Measurements from ENCODE around the gene DLL4.

The DLL4 gene

DNA sequence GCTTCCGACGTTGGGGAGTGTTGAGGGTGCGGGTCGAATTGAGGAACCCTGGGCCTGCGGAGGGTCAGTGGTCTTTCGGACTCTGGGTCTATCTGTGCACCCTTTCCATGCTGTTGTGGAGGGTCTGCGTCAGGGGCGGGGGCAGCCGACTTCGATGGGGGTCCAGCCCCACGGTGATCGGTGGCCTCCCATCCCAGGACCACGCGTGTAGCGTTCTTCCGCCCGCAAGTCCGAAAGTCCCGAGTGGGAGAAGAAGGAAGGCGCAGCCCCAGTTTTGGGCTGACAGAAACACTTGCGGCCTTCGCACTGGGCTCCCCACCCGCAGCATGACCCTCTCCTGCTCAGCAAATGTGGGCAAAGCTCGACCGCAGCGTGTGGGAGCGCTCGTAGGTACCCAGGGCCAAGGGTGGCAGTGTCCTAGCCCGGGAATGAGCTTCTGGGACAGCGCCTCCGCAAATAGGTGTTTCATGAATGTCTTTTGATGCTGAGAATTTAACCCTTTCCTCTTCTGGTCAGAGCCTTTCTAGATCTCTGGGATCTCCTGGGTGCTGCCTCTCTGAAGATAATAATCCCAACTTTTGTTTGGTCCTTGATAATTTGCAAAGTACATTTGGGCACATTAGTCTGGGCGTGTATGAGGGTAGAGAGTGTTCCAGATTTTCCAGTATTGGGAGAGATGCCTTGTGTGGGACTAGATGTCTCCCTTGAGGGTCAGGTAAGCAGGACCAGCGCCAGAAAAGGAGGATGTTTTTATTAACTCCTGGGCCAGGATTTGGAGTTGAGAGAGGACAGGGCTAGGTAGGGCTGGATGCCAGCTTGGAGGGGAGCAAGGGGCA, 2.3 kb upstream of the DLL4 start:
- no peak for DNase-seq (ENCODE audit: low read depth in 2 of 2)

DNA sequence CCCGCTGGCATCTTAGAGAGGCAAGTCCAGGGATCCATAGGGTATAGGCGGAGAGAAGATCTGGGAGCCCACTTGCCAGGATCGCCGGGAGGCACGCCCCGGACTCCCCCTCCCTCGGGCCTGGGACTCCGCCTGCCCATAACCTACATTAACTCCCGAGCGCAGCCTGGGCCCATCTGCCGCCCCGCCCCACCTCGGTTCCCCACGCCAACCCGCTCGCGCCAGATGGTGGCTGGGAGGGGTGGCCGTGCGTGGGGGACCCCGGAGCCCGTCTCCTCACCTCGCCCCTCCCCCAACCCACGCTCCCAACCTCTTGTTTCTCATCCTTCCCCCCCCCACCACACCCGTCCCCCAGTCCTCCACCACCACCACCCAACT, 1.7 kb upstream of the DLL4 start:
- no peak for DNase-seq (ENCODE audit: low read depth in 2 of 2)

DNA sequence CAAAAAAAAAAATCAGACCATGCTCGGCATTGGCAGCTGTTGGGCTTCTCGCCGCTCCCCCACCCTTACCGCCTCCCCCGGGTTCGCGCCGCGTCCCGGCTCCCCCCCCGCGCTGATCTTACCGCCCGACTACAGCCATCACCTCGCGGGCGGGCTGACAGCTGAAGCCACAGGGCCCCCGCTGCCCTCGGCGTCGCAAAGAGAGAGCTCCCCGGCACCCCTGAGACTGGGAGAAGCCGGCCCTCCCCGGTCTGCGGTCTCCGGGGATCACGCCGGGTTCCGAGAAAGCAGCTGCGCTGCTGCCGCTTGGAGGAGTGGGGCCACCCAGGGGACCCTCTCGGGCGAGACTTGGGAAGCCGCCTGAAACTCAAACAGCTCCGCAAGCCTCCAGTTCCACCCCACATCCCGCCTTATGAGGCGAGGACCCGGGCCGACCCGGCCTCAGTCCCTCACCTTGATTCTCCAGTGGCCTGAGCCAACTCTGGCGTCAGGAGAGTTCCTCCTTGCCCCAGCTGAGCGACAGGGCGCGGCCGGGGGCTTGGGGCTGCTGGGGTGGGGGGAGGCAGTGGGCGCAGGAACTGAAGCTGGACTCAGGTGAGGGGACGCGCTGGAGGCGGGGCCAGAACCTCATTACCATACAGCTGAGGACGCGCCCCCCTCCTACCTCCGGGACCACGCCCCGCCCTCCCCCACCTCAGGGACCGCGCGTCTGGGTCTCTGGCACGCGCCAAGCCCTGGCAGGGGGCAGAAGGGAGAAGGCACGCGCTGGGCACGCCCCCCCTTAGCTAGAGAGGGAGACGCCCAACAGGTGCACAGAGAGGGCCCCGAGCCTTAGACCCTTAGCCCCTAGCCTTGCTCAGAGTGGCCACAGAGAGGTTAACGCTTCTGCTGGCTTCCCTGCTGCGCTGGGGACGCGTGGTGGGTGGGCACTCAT, 1.0 kb upstream of the DLL4 start:
- no peak for DNase-seq (ENCODE audit: low read depth in 2 of 2)

DNA sequence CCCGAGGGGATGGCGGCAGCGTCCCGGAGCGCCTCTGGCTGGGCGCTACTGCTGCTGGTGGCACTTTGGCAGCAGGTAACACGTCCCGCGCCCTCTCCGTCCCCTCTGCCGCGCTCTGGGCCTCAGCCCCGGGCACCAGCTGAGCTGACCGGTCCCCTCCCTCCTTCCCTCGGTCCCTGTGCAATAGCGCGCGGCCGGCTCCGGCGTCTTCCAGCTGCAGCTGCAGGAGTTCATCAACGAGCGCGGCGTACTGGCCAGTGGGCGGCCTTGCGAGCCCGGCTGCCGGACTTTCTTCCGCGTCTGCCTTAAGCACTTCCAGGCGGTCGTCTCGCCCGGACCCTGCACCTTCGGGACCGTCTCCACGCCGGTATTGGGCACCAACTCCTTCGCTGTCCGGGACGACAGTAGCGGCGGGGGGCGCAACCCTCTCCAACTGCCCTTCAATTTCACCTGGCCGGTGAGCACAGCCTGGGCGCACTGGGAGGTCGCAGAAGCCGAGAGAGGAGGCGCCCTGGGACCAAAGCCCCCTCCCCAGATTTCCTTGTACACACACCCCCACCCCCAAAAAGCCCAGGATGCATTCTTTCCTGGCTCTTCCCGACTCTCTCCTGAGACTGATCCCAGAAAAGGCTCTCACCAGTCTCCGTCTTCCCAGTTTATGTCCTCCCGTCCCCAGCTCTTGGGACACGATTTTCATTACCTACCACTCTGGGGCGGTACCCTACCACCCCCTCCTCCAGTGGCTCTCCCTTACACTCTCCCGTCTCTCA, 705 bp downstream of the DLL4 start:
- no peak for DNase-seq (ENCODE audit: low read depth in 2 of 2)

DNA sequence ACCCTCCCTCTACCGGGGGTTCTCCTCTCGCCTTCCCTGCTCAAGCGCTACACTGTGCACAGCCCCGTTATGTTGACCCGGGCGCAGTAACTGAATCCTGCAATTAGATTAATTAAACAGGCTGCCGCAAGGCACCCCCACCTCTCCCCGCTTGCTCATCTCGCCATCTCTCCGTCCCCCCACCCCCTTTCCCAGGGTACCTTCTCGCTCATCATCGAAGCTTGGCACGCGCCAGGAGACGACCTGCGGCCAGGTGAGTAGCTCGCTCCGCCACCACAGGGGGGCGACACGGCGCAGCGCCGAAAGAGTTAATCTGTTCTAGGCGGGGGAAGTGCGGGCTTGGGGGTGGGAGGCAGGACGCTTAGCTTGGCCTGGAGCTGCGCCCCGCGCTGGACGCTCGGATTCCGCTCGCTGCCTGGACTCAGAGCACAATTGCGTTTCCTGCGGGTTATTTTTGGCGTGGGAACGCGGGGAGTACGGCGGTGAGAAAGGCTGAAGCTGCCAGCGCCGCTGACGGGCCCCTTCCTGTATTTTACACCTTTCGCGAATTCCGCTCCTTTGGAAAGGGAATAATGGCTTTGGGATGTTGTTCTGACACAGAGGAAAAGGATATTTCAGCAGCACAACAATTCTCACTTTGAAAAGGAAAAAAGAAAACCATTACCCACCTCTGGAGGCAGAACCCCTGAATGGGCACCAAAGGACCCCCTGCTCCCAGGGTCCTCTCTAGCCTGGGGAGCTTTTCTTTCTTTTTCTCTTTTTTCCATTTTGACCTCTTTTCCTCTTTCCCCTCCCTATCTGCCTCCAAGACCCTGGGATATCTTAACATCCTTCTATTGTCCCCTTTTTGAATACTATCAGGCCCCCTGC, 1.5 kb downstream of the DLL4 start:
- peak in 1 of 2 donors; percentile 55 for DNase-seq (ENCODE audit: low read depth in 2 of 2)

DNA sequence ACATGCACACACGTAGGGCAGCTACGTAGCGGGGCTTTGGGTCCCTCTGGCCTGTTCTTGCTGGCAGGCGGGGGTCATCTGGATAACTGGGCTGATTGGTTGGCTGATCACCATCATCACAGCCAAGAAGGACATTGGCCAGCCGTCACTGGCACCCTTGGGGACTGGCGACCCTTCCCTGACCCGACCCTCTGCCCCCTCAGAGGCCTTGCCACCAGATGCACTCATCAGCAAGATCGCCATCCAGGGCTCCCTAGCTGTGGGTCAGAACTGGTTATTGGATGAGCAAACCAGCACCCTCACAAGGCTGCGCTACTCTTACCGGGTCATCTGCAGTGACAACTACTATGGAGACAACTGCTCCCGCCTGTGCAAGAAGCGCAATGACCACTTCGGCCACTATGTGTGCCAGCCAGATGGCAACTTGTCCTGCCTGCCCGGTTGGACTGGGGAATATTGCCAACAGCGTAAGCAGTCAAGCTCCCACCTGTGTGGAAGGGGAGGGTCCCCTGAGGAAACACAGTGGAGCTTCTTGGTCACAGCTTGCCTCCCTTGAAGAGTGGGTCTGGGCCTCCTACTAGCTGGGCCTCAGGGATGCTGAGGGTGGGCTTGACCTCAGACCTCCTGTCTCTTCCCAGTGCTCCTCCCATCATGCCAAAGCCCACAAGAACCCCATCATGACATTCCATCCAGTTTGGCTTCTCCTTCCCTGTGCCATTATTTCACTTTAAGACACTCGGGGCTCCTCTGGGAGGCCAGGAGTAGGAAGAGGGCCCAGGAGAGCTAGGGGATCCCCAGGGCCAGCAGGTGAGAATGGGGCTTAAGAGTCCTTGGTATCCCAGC, 2.4 kb downstream of the DLL4 start:
- DNase-seq (ENCODE audit: low read depth in 2 of 2): no peak

DNA sequence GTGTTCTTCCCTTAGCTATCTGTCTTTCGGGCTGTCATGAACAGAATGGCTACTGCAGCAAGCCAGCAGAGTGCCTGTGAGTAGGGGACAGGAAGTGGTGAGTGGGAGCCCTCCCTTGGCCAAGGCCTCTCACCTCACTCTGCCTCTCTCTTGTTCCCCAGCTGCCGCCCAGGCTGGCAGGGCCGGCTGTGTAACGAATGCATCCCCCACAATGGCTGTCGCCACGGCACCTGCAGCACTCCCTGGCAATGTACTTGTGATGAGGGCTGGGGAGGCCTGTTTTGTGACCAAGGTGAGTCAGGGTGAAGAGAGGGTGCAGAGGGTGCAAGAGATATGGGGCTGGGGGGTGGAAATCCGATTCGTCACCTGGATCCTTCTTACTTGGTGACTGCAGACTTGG, 3.0 kb downstream of the DLL4 start:
- no peak for DNase-seq (ENCODE audit: low read depth in 2 of 2)

DNA sequence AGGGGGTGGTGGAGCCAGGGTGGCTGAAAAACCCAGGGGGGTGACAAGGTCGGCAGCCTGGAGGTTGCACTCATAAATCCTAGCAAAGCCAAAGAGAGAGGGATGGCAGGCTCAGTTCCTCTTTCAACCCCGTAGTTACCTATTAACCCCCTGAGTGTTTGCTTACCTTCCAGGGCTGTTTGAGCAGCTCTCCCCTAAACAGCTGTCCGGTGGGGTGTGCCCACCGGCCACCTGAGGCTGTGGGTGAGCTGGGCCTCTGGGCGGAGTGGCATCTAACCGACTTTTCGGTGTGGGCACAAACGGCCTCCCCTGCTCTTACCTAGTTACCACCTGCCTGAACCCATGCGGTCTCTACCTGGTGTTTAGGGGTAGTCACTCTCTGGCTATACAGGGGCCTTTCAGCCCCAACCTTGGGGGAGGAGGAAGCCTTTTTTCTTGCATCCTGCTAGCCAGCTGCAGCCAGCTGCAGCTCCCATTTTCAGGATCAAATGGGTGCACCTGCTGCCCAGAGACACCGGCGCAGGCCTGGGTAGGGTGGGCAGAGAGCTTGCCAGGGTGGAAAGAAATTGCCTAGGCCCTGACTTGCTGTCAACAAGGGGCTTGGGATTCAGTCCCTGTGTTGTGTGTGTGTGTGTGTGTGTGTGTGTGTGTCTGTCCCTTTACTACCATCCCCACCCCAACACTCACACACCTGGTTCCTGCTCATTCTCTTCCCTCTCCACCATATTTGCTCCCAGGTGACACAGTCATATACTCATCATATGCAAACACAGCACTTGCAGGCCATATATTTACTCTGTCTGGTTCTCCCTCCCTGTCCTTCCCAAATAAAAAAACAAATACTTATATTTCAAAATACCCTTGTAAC, 3.7 kb downstream of the DLL4 start:
- no peak for DNase-seq (ENCODE audit: low read depth in 2 of 2)

DNA sequence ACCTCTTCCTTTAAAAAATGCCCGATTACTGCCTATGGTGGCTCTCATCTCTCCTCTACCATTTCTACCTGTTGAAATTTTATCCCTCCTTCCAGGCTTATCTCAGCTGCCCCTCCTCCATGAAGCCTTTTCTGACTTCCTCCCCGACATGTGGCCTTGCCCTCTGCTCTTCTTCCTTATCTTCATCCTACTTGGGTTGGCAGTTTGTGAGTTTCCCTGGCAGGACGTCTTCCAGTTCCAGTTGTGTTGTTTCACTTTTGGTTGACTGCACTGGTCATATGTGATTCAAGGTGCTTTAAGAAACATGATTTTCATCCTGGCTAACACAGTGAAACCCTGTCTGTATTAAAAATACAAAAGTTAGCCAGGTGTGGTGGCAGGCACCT, 4.4 kb downstream of the DLL4 start:
- no peak for DNase-seq (ENCODE audit: low read depth in 2 of 2)

DNA sequence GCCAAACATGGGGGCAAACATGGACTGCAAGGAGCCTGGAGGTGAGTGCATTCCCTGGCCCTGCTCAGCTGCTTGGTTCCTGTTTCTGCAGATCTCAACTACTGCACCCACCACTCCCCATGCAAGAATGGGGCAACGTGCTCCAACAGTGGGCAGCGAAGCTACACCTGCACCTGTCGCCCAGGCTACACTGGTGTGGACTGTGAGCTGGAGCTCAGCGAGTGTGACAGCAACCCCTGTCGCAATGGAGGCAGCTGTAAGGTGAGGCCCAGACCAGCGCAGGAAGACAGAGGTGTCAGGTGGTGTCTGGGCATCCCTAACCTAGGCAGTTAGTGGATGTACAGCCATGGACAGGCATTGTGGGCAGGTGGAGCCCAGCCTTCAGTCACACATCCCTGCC, 5.3 kb downstream of the DLL4 start:
- DNase-seq (ENCODE audit: low read depth in 2 of 2): no peak

DNA sequence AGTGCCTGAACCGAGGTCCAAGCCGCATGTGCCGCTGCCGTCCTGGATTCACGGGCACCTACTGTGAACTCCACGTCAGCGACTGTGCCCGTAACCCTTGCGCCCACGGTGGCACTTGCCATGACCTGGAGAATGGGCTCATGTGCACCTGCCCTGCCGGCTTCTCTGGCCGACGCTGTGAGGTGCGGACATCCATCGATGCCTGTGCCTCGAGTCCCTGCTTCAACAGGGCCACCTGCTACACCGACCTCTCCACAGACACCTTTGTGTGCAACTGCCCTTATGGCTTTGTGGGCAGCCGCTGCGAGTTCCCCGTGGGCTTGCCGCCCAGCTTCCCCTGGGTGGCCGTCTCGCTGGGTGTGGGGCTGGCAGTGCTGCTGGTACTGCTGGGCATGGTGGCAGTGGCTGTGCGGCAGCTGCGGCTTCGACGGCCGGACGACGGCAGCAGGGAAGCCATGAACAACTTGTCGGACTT, 7.1 kb downstream of the DLL4 start:
- no peak for DNase-seq (ENCODE audit: low read depth in 2 of 2)

DNA sequence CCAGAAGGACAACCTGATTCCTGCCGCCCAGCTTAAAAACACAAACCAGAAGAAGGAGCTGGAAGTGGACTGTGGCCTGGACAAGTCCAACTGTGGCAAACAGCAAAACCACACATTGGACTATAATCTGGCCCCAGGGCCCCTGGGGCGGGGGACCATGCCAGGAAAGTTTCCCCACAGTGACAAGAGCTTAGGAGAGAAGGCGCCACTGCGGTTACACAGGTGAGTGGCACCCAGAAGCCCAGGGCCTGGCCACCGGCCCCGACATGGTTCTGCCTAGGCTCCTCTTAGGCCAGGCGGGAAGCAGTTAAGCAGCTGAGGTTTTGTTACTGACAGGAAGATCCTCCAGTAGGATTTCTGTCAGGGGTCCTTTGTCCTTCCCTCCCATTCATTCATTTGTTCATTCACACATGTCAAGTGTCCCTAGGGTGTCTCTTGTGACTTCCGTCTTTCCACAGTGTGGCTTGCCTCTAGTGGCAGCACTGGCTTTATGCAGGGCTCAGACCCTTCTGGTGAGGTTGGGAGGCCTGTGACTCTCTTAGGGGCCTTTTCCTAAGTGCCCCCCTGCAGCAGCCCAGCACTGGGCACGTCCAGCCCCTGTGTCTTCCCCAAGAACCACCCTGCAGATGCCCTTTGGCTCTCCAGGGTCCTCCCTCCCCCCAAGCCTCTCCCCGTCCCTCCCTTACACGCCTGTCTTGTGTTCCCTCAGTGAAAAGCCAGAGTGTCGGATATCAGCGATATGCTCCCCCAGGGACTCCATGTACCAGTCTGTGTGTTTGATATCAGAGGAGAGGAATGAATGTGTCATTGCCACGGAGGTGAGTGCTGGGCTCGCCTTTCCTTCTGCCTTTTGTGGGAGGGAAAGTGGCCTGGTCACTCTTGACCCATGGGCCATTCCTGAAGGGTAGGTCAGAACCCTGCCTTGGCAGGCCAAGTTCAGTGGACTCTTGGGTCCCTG, 7.8 kb downstream of the DLL4 start:
- DNase-seq (ENCODE audit: low read depth in 2 of 2): no peak

DNA sequence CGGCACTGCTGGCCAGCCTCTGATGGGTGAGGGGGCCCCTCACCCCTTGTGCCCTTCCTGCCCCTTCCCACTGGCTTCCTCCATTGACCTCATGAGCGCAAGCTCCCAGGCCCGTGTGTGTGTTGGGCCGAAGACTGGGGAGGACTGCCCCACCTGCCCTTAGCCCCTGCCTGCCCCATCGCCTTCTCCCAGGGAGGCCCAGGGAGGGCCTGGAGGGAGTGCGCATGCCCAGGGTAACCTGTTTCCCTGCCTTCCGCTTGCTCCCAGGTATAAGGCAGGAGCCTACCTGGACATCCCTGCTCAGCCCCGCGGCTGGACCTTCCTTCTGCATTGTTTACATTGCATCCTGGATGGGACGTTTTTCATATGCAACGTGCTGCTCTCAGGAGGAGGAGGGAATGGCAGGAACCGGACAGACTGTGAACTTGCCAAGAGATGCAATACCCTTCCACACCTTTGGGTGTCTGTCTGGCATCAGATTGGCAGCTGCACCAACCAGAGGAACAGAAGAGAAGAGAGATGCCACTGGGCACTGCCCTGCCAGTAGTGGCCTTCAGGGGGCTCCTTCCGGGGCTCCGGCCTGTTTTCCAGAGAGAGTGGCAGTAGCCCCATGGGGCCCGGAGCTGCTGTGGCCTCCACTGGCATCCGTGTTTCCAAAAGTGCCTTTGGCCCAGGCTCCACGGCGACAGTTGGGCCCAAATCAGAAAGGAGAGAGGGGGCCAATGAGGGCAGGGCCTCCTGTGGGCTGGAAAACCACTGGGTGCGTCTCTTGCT, 8.8 kb downstream of the DLL4 start:
- no peak for DNase-seq (ENCODE audit: low read depth in 2 of 2)

DNA sequence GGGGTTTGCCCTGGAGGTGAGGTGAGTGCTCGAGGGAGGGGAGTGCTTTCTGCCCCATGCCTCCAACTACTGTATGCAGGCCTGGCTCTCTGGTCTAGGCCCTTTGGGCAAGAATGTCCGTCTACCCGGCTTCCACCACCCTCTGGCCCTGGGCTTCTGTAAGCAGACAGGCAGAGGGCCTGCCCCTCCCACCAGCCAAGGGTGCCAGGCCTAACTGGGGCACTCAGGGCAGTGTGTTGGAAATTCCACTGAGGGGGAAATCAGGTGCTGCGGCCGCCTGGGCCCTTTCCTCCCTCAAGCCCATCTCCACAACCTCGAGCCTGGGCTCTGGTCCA, 9.4 kb downstream of the DLL4 start:
- no peak for DNase-seq (ENCODE audit: low read depth in 2 of 2)

DNA sequence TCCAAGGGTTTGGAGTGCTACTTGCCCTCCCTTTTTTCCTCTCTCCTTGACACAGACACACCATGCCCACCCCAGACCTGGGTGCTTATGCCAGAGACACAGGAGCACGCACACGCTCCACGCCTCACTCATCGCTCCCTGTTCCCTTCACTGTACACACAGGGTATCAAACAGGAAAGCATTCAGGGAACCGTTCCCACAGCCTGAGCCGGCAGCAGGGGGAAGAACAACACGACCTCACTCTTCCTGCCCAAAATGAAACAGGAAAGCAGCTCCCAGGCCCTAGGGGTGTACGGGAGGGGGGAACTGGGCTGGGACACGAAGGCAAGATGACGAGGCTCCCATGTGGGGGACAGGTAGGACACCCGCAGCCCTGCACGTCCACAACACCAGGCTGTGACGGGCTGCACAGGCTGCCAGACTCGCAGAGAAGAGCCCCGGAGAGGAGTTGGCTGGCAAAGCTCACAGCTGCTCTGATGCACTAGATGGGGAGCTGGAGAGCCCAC, 11.2 kb downstream of the DLL4 start:
- DNase-seq (ENCODE audit: low read depth in 2 of 2): no peak

DNA sequence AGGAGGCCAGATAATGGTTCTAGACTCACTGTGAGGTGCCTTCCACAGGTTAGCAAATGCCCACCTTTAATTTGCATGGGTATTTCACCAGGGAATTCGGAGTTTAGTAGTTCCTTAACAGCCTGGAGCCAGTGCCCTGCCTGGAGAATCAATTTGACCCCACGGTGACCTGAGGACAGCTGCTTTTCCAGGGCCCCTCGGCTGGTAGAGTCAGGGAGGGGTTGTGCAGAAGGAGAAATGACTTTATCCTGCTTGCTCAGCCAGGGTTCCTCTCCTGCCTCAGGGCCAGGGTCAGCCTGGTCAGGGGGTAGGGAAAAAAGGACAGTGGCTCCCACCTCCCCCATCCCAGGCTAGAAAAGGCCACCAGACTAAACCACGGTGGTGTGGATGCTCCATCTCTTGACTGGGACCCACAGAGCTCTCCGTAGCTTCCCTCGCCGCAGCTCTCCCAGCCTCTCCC, 12.0 kb downstream of the DLL4 start:
- DNase-seq (ENCODE audit: low read depth in 2 of 2): no peak
